ENCODE data around the gene ARNT2.

Gene ARNT2

GRCh38 chr15:80584561-80584964, 180.4 kb downstream of the ARNT2 start:
- no peak overlapping the region for H3K4me3 ChIP-seq (ENCODE audit: low read depth, low read length)
- H3K36me3 ChIP-seq = no peaks in the 10 kb centered on the region
- TF ChIP-seq CTCF (IDR thresholded peaks at IDR 0.05; ENCODE audit: low read depth, low read length) = no peak
- no peaks in the 10 kb centered on the region for H3K27me3 ChIP-seq
- no peak for DNase-seq
- no peaks in the 10 kb centered on the region for H3K9me3 ChIP-seq
- no peaks in the 10 kb centered on the region for H3K4me1 ChIP-seq

DNA sequence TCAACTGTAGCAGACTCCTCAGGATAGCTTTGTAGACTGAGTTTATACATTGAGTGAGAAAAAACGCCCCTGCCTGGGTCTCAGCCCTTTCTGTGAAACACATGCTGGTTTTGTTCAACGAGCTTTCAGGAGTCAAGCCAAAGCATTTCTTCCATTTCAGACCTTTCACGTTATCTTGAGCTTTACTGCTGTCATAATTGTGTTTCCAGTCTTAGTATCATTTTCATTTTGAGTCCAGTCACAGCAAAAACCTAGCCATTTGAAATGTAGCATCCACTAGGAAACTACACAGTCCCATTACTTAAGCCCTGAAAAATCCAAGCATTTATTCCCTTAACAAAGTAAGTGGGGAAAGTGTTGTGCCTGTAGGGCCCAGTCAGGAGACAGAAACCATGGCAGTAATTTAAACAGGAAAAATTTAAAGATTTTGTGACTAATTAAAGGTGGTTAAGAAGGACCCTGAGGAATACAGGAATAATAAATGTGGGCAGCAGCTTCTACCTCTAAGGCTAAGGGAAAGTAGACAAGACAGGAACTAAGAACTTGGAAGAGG, 180.9 kb downstream of the ARNT2 start:
- no peak overlapping the region for H3K4me3 ChIP-seq (ENCODE audit: low read depth, low read length)
- no peak for DNase-seq
- H3K4me1 ChIP-seq = no peaks in the 10 kb centered on the region
- no peaks in the 10 kb centered on the region for H3K9me3 ChIP-seq
- no peaks in the 10 kb centered on the region for H3K27me3 ChIP-seq
- H3K36me3 ChIP-seq = no peaks in the 10 kb centered on the region
- TF ChIP-seq CTCF (IDR thresholded peaks at IDR 0.05; ENCODE audit: low read depth, low read length) = no peak

GRCh38 chr15:80585544-80586018, 181.4 kb downstream of the ARNT2 start:
- H3K4me1 ChIP-seq = no peaks in the 10 kb centered on the region
- H3K36me3 ChIP-seq = no peaks in the 10 kb centered on the region
- no peaks in the 10 kb centered on the region for H3K27me3 ChIP-seq
- no peak overlapping the region for H3K4me3 ChIP-seq (ENCODE audit: low read depth, low read length)
- TF ChIP-seq CTCF (IDR thresholded peaks at IDR 0.05; ENCODE audit: low read depth, low read length) = no peak
- no peak for DNase-seq
- H3K9me3 ChIP-seq = no peaks in the 10 kb centered on the region

- H3K4me1 ChIP-seq = no peaks in the 10 kb centered on the region
- no peaks in the 10 kb centered on the region for H3K9me3 ChIP-seq
- H3K27me3 ChIP-seq = no peaks in the 10 kb centered on the region
- no peak for DNase-seq
- no peak for TF ChIP-seq CTCF (IDR thresholded peaks at IDR 0.05; ENCODE audit: low read depth, low read length)
- no peak overlapping the region for H3K4me3 ChIP-seq (ENCODE audit: low read depth, low read length)
- no peaks in the 10 kb centered on the region for H3K36me3 ChIP-seq
These were observed 182.0 kb downstream of the ARNT2 start for GRCh38 chr15:80586161-80586560.

GRCh38 chr15:80587007-80587406, 182.8 kb downstream of the ARNT2 start:
- no peaks in the 10 kb centered on the region for H3K9me3 ChIP-seq
- no peak for TF ChIP-seq CTCF (IDR thresholded peaks at IDR 0.05; ENCODE audit: low read depth, low read length)
- H3K36me3 ChIP-seq = no peaks in the 10 kb centered on the region
- no peaks in the 10 kb centered on the region for H3K4me1 ChIP-seq
- DNase-seq = no peak
- H3K4me3 ChIP-seq (ENCODE audit: low read depth, low read length) = no peak overlapping the region
- H3K27me3 ChIP-seq = no peaks in the 10 kb centered on the region

DNA sequence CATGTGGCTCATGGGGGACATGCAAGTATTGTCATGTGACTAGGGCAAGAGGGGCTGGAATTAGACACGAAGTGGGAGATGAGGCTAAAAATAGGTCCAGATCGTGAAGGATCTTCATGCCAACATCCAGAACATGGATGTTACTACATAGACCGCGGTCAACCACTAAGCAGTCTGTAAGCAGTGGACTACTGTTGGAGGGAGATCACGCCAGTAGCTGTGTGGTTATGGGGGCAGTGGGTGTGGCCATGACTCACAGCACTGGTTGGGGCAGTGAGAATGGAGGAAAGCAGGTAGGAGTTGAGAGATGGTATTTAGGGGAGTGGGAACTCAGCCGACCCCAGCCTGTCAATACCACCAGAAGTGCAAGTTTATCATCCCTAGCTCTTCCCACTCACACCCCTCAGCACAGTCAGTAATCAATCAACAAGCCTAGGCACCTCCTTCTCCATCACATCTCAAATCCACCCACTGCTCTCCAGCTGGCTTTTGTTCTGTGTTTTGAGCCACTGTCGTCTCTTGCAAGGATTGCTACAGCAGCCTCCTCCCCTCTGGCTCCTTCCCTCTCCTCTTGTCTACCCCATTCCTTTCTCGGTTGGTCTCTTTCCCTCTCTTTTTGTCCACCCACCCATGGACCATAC, 183.8 kb downstream of the ARNT2 start:
- Histone ChIP-seq H3K4me1 (no peaks in the 10 kb centered on the region), H3K9me3 (no peaks in the 10 kb centered on the region), H3K4me3 (ENCODE audit: low read depth, low read length) (no peak overlapping the region), H3K27me3 (no peaks in the 10 kb centered on the region), H3K36me3 (no peaks in the 10 kb centered on the region)
- DNase-seq = no peak
- no peak for TF ChIP-seq CTCF (IDR thresholded peaks at IDR 0.05; ENCODE audit: low read depth, low read length)
